Loucy (cell line): Measurements from ENCODE around the gene RNF157.

Experiments
- H2AFZ ChIP-seq: fragments of 200-600 bp; sonication (generic); 2 replicates; pipeline ENCODE4 v1.6.0; 2016; ENCODE audit warnings: antibody characterized with exemption, mild to moderate bottlenecking, low read length, moderate library complexity
- H3F3A ChIP-seq: fragments of 200-600 bp; 2 replicates; pipeline ENCODE4 v1.6.0; 2016; ENCODE audit warnings: antibody characterized with exemption, low read depth, mild to moderate bottlenecking
- H3K27me3 ChIP-seq: fragments of 200-600 bp; sonication (generic); 2 replicates; pipeline ENCODE4 v1.6.1; 2014; ENCODE audit warnings: low read length, mild to moderate bottlenecking; ENCODE audit not compliant: insufficient read depth, poor library complexity, severe bottlenecking
- H3K36me3 ChIP-seq: fragments of 200-600 bp; sonication (generic); 2 replicates; pipeline ENCODE4 v1.6.1; 2016; ENCODE audit warnings: low read length; ENCODE audit not compliant: insufficient read depth
- H3K4me1 ChIP-seq: fragments of 200-600 bp; sonication (generic); 2 replicates; pipeline ENCODE4 v1.5.1; 2014; ENCODE audit warnings: low read length, mild to moderate bottlenecking; ENCODE audit not compliant: insufficient read depth, poor library complexity, severe bottlenecking
- H3K4me2 ChIP-seq: fragments of 200-600 bp; sonication (generic); 2 replicates; pipeline ENCODE4 v1.6.0; 2014; ENCODE audit warnings: antibody characterized with exemption, low read length, low read depth, mild to moderate bottlenecking; ENCODE audit not compliant: poor library complexity, severe bottlenecking
- H3K4me3 ChIP-seq: fragments of 200-600 bp; sonication (generic); 2 replicates; pipeline ENCODE4 v1.5.1; 2014; ENCODE audit warnings: low read length, mild to moderate bottlenecking, mixed read lengths; ENCODE audit not compliant: poor library complexity, severe bottlenecking
- H3K79me2 ChIP-seq: fragments of 200-600 bp; sonication (generic); 2 replicates; pipeline ENCODE4 v1.6.1; 2014; ENCODE audit warnings: low read length; ENCODE audit not compliant: insufficient read depth
- H3K9ac ChIP-seq: fragments of 200-600 bp; sonication (generic); 2 replicates; pipeline ENCODE4 v1.6.0; 2014; ENCODE audit warnings: mild to moderate bottlenecking, low read depth, low read length, moderate library complexity; ENCODE audit not compliant: poor library complexity, severe bottlenecking
- H3K9me2 ChIP-seq: fragments of 200-600 bp; sonication (generic); replicated peaks from 2 replicates; pipeline ENCODE4 v1.6.1; 2016; ENCODE audit warnings: low read depth, low read length, mixed read lengths
- H3K9me3 ChIP-seq: fragments of 200-600 bp; sonication (generic); 2 replicates; pipeline ENCODE4 v1.6.1; 2014; ENCODE audit warnings: mild to moderate bottlenecking, antibody characterized with exemption, low read length, low read depth; ENCODE audit not compliant: insufficient read depth
- H4K20me1 ChIP-seq: fragments of 200-600 bp; sonication (generic); 2 replicates; pipeline ENCODE4 v1.6.0; 2014; ENCODE audit warnings: antibody characterized with exemption, low read length, mild to moderate bottlenecking; ENCODE audit not compliant: insufficient read depth, poor library complexity, severe bottlenecking
- EZH2phosphoT487 ChIP-seq: fragments of 200-600 bp; IDR thresholded peaks from 2 replicates; pipeline ENCODE4 v1.6.1; 2018; ENCODE audit warnings: antibody characterized with exemption, mild to moderate bottlenecking, moderate library complexity, borderline replicate concordance
- TF ChIP-seq, protein P1 (sequence below): fragments of 200-600 bp; sonication (generic); conservative IDR thresholded peaks from 2 replicates; pipeline ENCODE4 v1.5.1; 2014; ENCODE audit warnings: mild to moderate bottlenecking, antibody characterized with exemption, low read length

The RNF157 gene

DNA sequence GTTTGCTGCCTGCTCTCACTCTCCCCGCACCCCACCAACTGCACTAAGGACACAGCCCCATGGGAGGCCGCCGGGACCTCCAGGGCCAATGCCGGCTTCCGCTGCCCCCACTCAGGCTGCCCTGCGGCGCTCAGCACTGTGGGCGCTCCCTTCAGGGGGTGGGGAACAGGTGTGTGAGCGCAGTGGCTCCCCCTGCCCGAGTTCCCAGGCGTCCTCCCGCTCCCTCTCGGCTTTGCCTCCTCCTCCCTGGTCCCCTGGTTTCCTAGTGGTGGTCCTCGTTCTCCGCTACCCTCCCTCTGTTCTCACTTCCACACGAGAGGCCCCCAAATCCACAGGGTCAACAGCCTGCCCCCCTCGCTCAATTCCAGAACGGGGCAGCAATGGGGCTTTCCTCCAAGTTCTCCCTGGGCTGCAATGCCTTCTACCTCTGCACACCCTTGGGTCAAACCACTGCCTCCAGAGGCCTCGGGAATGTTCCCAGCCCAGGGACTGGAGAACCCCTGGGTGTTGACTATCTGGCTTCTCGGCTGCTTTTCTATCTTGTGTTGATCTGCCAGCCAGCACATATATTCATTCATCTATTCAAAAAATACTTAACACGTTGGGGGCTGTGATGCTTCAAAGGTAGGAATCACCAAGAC is 109.1 kb downstream of the RNF157 start:
- H3K4me2 ChIP-seq: no peak overlapping the region
- TF ChIP-seq, protein P1, sequence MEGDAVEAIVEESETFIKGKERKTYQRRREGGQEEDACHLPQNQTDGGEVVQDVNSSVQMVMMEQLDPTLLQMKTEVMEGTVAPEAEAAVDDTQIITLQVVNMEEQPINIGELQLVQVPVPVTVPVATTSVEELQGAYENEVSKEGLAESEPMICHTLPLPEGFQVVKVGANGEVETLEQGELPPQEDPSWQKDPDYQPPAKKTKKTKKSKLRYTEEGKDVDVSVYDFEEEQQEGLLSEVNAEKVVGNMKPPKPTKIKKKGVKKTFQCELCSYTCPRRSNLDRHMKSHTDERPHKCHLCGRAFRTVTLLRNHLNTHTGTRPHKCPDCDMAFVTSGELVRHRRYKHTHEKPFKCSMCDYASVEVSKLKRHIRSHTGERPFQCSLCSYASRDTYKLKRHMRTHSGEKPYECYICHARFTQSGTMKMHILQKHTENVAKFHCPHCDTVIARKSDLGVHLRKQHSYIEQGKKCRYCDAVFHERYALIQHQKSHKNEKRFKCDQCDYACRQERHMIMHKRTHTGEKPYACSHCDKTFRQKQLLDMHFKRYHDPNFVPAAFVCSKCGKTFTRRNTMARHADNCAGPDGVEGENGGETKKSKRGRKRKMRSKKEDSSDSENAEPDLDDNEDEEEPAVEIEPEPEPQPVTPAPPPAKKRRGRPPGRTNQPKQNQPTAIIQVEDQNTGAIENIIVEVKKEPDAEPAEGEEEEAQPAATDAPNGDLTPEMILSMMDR: no peak
- no peak for TF ChIP-seq EZH2phosphoT487

DNA sequence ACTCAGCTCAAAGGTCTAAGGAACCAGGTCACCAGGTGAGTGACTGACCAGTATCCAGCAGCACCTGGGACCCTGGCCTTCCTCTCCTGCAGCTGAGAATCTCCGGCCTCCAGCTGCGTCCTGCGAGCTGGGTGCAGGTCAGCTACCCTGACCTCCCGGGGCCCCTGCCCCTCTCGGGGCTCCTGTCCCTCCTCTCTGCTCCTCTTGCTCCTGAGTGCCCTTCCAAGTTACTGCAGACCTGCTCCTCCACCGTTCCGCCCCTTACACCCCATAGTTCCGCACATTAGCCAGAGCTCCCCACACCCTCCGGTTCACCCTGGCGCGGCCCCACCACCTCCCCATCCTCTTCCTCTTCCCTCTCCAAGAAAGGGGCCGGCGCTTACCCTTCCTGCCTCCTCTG is 109.8 kb downstream of the RNF157 start:
- Histone ChIP-seq H3K9ac (no peak overlapping the region), H3K9me2 (no peaks in the 10 kb centered on the region), H3K9me3 (no peaks in the 10 kb centered on the region), H3K4me1 (no peaks in the 10 kb centered on the region), H2AFZ (no peak overlapping the region), H3K4me2 (no peak overlapping the region), H4K20me1 (no peaks in the 10 kb centered on the region), H3K36me3 (no peaks in the 10 kb centered on the region), H3F3A (no peaks in the 10 kb centered on the region), H3K27me3 (no peaks in the 10 kb centered on the region), H3K4me3 (no peak overlapping the region), H3K79me2 (no peaks in the 10 kb centered on the region)
- TF ChIP-seq, protein P1: no peak
- no peak for TF ChIP-seq EZH2phosphoT487

More for the DNA sequence above, 109.1 kb downstream of the RNF157 start:
- Histone ChIP-seq H3K79me2 (no peaks in the 10 kb centered on the region), H3F3A (no peaks in the 10 kb centered on the region), H3K4me1 (no peaks in the 10 kb centered on the region), H3K36me3 (no peaks in the 10 kb centered on the region), H2AFZ (no peak overlapping the region), H3K9me2 (no peaks in the 10 kb centered on the region), H3K9ac (no peak overlapping the region), H3K27me3 (no peaks in the 10 kb centered on the region), H3K4me3 (no peak overlapping the region), H3K9me3 (no peaks in the 10 kb centered on the region), H4K20me1 (no peaks in the 10 kb centered on the region)

DNA sequence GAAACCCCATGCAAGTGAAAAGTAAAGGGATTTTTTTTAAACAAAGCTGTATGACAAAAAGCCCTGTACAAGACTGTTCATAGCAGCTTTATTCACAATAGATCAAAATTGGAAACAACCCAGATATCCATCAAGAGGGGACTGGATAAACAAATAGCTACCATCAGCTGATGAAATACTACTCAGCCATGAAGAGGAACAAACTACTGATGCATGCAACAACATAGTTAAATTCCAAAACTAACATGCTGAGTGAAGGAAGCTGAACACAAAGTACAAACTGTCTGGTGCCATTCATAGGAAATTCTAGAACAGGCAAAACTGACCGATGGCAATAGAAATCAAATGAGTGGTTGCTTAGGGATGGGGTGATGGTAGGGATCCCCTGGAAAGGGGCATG is 114.4 kb downstream of the RNF157 start:
- Histone ChIP-seq H3K27me3 (no peaks in the 10 kb centered on the region), H3K9me2 (no peaks in the 10 kb centered on the region), H3K4me3 (no peak overlapping the region), H3F3A (no peaks in the 10 kb centered on the region), H3K9me3 (no peaks in the 10 kb centered on the region), H3K4me1 (no peaks in the 10 kb centered on the region), H3K4me2 (no peak overlapping the region), H3K36me3 (no peaks in the 10 kb centered on the region), H4K20me1 (no peaks in the 10 kb centered on the region), H3K9ac (no peak overlapping the region), H2AFZ (no peak overlapping the region), H3K79me2 (no peaks in the 10 kb centered on the region)
- TF ChIP-seq, protein P1: no peak
- no peak for TF ChIP-seq EZH2phosphoT487
